NCI-H187 treated with DMSO at 0.1 percent for 48 hours (cell line): ENCODE data around the gene MFAP5.

Source experiments
- DNase-seq: peaks from one replicate; lab custom pipeline; 2025; lab: John Stamatoyannopoulos, UW

The MFAP5 gene, protein sequence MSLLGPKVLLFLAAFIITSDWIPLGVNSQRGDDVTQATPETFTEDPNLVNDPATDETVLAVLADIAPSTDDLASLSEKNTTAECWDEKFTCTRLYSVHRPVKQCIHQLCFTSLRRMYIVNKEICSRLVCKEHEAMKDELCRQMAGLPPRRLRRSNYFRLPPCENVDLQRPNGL

DNA sequence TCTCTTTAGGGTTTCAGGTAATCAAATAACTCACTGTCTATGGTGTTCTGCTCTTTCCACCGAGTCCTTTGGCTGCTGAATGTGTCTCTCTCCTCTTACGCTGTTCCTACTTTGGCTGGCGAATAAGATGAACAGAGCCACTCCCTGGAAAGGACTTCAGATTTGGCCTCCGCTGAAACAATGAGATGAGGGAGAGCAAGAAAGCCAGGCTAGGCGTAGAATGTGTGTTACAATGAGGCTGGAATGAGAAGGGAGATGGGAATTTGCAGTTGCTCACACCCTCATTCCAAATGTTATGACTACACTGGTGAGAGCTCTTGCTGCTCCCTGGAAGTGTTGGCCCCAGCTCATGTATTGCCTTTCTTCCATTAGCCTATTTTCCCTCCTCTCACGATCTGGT, at the start of gene MFAP5:
Gene MFAP5 (minus strand): TSS at position 234 of the 400 bp plus-strand sequence. CDS start 722 bp downstream, outside the sequence.
- no peak for DNase-seq

DNA sequence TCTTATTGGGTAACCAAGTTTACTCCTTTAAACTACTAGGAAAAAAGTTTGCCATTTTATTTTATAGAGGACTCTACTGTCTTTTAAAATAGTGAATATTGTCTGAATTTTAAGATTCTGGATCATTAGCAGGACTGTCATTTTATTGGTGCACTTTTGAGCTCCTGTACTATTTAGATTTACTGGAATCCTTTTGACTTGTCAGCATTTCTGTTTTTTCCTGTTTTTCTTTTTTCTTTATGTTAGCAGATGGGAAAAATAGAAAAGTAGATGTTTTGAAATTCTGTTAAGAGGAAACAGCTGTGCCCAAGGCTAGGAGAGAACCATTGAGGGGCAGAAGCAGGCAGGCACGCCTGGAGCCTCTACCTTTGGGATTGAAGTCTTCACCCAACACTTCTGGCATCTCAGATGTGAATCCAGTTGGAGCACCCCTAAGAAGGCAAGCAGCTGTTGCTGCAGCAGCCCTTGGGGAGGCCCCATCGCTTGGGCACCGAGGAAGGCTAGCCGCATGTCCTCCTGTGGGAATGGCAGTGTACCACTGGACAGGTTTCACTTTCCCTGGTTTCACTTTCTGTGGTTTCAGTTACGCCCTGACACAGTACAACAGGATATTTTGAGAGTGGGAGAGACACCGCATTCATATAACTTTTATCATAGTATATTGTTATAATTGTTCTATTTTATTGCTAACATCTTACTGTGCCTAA, 46.7 kb upstream of the MFAP5 start:
- DNase-seq: no peak

DNA sequence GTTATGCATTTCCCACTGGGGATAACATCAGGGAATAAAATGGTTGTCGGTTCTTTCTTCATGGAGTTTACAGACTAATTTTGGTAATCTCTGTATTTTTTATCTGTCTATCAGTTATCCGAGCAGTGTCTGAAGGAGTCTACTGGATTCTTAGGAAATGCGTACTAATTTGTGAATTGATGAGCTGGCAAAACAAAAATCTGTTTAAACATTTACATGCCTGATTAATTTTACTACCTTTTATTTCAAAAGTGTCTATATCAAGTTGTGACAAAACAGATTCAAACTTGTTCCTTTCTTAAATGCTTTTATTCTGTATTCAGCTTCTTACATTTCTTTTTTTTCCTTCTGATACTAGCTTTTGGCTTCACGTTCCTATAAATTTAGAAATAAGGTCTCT, 39.5 kb upstream of the MFAP5 start:
- DNase-seq: no peak

DNA sequence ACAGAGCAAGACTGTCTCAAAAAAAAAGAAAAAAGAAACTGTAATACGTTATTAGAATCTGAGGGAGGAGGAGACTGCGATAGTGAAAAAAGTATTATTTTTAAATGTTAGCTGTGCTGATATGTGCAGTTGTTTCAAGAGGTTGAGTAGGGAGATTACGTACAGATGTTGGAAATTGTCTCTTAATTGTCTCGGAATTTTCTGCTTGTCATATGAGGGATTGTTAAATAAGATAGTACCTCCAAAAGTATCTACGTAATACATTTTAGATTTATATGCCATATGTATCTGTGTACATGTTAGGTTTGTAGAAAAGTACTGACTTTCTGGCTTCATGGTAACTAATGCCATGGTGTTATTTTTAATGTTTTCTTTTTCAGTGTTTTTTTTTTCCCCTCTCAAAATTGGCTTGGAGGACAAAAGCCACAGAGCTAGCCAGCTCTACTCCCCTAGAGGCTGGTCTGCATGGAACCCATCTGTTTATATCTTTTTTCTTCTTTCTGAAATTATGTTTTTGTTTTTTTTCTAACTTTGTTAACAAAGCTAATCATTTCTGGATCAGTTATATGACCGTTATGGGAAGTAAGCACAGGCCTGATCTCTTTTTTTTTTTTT, 38.5 kb upstream of the MFAP5 start:
- no peak for DNase-seq

DNA sequence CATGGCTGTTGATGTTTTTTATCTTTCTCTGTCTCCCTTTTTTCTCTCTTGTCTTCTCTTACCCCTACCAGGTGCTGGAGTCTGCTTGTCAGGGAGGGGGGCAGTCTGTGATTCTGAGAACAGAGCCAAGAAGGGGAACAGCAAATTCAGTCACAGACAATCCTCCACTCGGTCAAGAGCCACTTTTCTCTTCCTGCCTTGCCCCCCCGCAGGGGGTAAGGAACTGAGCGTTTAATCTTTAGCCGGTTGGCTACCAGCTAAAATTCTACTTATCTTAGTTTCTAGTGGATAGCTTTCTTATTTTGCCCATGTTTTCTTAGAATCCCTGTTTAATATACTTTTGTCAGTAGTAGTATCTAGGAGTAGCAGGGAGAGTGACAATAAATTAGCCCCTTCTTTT, 37.1 kb upstream of the MFAP5 start:
- no peak for DNase-seq

DNA sequence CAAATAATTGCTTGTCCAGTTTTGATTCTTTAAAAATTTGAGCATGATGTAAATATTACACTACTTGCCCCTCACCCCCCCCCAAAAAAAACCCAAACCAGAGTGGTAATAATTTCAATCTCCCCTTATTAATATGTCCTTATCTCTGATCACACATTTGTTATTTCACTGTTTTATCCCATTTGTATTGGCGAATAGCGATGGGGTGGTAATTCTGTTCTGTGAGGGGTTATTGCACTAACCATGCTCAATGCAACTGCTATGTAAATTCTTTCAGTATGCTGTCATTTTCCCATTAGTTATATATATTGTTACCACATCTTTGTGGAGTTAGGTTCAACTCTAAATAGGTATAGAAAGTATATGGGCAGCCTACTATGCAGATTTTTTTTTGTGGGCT, 36.3 kb upstream of the MFAP5 start:
- DNase-seq: no peak

DNA sequence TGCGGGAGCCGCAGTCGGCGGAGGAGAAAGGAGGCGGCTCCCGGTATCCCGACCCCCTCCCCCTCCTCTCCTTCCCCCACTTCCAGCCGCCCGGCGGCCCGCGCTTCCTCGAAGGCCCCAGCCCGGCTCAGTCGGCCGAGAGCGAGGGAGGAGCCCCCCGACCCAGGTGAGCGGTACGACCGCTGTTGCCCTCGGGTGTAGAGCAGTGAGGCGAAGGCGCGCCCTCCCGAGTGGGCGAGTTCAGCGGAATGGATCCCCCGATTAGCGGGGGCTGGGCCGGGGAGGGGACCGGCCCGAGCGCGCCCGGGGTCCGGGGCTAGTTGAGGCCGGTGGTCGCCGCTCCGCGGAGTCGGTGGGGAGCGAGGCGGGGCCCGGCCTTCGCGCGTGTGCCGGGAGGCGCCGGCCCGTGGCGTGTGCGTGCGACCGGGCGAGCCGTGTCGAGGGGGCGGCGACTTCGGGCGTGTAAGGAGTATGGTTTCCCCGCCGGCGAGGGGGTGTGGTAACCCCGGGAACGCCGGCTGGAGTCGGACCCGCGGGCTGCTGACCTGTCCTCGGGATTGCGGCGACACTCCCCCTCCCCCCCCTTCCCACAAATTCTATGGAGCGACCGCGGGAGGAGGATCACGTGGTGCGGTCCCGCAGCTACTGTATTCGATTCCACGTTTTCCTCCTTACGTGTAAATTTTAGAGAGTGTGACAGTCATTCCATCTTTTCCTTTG, 35.7 kb upstream of the MFAP5 start:
- no peak for DNase-seq

DNA sequence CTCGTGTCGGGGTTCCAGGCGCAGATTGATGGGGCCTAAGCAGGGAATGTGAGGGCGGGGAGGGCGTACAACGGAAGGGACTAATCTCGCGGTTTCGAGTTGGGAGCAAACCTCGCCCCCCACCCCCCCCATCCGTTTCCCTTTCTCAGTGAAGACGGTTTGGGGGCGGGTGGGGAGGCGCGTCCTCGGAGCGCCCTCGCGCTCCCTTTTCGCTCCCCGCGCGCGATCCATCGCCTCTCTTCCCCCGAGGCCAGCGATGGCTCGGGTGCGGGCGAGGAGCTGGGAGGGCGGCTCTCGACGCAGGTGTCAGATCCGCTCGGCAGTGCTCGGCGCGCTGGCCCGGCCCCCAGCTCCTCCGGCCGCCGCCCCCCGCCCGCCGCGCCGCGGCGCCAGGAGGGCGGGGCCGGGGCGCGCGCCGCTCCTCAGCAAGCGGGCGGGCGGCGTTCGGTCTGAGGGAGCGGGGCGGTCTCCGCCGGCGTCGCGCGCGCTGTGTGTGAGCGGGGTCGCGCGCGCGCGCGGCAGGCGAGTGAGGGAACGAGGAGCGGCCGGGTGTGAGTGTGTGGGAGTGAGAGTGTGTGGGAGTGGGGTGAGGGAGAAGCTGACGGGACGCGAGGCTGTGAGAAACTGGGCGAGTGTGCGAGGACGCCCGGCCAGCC, 35.0 kb upstream of the MFAP5 start, which contains the start of gene RIMKLB:
Gene RIMKLB (plus strand): TSS at position 516 of the 656 bp plus-strand sequence. CDS start 15,876 bp downstream, outside the sequence.
- DNase-seq: no peak

DNA sequence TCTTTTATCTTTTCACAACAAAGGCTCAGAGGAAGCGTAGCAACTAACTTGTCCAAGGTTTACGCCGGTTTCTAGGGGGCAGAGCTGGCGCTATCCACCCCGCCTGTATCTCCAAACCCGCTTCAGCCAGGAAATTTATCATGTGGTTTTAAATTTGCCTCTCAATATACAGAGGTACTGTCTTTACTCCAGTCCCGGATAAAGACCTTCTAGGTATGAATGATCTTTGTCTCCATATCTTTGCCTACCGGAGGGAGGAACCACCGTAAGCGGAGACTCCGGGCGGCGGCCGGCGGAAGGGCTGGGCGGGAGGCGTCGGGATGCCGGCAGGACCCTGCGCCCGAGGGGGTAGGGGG, 34.5 kb upstream of the MFAP5 start:
- DNase-seq: no peak

DNA sequence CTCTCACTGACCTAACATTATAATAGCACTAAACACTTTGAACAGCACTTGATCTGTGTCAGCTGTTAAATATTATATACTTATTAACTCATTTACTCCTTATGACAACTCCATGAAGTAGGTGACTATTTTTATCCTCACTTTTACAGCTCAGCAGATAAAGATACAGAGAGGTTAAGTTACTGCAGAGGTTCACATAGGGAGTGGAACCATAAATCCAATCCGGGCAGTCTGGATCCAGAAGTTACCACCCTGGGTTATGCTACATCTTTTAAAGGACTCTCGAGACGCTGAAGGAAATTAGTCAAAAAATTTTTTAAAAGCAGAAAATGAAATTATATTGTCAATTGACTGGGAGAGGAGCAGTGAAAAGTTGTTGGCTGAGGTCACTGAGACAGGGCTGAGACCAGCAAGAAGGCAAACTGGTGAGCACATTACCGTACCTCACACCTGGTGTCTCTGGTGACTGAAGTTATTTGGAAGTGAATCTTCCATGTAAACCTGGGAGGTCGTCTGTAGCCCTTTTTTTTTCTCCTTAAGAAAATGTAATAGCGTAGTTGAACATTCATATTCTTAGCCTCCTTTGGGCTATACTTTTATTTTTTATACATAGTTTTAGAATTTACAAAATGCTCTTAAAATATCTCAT, 33.9 kb upstream of the MFAP5 start:
- DNase-seq: no peak

DNA sequence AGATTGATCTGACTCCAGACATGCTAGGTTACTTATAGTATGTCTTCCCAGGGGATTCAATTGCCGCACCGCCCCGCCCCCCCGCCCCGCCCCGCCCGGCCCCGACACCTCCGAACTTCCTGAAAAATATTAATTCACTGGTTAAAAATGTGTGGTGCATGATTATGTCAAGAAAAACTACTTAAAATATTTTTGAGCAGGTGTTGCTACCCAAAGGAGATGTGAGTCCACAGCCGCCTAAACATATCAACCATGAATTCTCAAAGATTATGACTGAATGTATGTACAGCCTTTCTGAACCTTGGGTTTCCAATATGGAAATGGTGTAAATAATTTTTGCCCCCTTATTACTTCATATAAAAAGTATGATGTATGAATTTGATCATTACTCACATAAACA, 32.5 kb upstream of the MFAP5 start:
- DNase-seq: no peak

DNA sequence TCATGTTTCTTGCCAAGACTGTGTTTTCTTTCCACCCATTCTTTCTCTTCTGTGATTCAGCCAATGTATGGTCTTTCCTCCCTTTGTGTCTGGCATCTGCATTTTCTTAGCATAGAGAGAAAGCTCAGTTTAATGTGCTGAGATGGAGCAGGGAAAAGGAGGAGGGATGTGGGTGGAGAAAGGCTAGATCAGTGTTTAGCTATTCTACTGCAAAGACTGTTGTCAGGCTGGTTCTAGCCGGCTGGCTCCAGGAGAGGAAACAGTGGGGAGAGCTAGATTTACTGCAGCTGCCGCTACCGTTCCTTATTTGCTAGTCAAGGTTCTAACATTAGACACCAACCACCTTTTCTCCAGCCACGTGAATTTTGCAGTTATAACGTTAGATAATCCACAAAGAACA, 29.9 kb upstream of the MFAP5 start:
- peak; percentile 68 for DNase-seq

DNA sequence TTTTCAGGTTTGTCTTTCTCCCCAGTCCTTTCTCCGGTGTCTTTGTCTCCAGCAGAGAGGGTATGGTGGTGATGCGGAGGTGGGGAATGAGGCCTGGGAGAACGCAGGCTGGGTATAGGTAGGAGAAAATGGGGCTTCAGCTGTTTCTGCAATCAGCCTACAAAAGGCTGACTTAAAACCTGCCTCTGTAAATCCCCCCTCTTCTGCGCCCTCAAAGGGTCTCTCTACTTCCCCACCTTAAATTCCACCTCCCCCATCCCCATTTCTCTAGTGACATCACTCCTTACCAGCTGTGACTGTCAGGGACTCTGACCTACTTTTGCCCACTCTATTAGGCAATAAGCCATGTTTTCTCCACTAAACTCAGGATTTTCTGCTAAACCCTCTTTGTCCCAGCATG, 27.1 kb upstream of the MFAP5 start:
- DNase-seq: no peak

DNA sequence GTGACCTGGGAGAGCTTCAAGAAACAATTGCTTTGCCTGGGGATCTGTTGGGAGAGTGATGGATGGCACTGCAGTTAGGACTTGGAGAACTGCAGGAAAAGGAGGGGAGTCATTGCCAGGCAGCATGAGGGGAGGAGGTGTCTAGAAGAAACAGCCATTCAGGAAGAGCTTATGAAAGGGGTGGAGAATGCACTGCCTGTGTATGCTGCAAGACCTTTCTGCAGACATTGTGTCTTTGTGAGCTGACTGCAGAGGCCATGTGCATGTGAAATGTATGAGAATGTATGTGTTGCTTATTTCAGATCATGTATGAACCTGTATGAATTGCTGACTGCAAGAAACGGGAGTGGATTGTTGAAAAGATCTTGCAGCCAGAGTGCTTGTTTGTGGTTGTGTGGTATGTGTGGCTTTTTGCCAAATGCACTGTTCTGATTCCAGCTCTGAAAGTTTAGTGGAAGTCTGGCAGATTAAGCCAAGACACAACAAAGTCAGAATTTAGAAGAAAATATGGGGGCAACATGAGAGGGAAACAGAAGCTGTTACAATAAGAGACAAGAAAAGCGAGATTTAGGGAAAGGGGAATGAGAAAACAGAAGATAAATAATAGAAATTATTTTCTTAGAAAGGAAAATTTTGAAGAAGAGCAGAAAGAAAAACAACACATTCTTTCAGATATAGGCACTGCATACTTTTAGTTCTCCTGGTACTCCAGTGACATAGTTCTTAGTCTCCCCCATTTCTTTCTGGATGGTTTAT, 25.4 kb upstream of the MFAP5 start:
- DNase-seq: peak; percentile 51

DNA sequence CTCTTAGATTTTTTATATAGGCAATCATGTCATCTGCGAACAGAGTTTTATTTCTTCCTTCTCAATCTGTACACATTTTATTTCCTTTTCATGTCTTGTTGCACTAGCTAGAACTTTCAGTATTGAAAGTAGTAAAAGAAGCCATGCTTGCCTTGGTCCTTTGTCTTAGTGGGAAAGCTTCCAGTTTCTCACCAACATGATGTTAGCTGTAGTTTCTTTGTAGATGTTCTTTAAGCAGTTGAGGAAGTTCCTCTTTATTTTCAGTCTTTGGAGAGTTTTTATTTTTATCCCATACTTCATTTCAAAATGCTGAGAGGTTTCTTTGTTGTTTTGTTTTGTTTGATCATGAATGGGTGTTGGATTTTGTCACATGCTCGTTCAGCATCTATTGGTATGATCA, 22.4 kb upstream of the MFAP5 start:
- no peak for DNase-seq

DNA sequence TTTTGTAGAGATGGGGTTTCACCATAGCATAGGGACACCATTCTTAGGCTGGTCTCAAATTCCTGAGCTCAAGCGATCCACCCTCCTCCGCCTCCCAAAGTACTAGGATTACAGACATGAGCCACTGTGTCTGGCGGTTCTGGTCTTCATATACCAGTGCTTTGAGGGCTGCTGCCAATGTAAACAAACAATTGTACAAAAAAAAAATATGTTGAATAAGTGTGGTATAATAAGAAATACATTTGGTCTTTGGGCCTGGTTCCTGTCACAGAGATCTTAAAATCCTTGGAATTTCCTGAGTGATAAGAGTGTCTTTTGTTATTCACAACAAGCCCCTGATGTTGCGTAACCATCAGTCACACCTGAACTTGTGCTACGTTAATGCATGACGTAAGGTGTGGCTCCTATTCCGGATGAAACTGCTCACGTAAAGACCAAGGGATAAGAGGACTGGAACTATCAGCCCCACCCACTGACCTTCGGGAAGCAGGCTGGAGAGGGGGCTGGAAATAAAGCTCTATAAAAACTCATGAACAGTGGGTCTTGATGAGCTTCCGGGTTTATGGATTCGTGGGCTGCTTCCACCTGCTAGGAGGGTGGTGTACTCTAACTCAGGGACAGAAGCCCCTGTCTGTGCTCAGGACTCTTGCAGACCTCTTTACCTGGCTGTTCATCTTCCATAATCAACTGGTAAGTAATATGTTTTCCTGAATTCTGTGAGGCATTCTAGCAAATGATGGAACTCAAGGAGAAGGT, 18.7 kb upstream of the MFAP5 start:
- DNase-seq: no peak

DNA sequence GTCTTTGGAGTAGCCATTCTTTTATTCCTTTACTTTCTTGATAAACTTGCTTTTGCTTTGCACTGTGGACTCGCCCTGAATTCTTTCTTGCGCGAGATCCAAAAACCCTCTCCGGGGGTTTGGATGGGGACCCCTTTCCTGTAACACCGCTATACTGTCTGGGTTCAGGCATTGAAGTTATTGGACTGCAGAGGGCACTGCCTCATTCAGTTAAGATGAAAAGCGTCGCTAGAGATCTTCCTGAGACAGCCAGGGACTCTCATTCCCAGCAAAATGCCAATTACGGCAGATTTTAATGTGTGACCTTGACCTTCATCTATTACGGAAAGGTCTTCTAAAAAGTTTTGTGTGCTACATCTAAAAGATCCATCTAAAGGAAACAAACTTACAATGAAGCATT, 17.9 kb upstream of the MFAP5 start:
- no peak for DNase-seq

DNA sequence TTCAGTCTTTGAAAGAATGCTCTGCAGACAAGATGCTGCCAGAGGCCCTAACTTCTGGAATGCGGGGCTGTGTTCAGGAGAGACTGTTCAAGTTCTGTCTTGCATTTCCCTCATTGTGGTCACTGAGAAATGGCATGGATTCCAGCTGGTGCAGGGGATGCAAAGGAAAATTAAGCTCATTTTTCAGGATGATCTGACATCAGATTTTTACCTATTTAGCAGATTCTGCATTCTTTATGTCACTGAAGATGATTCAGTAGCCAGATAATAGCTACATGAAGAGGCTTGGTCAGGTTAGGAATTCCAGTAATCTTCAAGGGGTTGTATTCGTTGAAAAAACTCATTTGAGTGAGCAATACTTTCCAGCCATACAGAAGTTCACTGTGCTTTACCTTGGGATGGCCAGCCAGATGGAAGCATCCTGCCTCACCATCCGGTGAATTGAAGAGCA, 16.1 kb upstream of the MFAP5 start:
- no peak for DNase-seq

DNA sequence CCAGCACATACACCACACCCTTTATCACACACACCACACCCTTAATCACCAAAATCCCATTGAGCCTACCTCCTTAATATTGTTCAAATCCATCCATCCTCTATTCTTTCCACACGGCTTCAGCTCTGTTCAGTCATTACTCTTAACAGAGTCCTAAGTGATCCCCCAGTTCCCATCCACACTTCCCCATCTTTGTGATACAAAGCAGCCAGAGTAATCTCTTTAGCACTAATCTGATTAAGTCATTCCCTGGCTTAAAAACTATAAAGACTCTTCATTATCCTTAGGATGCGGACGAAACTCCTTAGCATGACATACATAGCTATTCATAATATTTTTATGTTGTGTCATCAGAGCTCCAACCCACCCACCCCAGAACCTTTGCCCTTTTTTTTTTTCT, 14.7 kb upstream of the MFAP5 start:
- no peak for DNase-seq

DNA sequence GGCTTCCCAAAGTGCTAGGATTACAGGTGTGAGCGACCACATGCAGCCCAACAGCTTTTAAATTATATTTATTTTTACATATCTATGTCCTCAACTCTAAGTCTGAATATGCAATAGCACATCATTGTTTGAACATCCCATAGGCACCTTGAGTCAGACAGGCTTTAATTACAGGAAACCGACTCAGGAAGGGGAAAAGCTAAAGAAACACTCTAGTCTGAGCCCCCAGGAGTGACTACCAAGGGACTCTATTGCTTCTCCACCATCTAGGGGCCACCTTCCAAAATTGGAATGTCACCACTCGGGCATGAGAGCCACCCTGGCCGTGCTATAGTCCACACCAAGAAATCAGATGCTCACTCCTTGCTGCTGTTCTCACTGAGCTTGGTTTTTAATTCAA, 14.0 kb upstream of the MFAP5 start:
- no peak for DNase-seq
